Measurements from ENCODE around the gene SPAG16.
A peak's percentile ranks its signal among the peaks of the same experiment; 100 is the strongest.

Gene SPAG16

DNA sequence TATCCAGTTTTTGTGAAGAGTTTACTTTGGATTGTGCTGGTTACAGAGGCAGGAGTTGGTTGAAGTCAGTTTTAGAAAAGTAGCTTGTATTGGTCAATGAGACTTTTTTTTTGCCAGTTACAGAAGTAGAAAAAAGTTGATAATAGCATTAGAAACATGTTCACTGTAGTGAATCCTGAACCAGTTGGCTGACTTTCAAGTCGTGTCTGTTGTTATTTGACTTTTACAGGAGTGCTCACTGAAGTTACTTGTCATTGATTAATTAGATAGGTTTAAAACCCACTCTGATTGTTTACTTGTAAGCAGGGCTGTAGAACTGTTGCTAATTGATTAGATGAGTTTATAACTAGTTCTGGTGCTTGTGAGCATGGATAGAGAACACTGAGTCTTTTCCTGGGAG lies 814.5 kb downstream of the SPAG16 start:
- Histone ChIP-seq H3K27me3 (ENCODE audit: insufficient read depth, insufficient read length) (no peaks in the 10 kb centered on the region), H3K9ac (ENCODE audit: insufficient read length, low read depth) (no peak overlapping the region), H3K36me3 (ENCODE audit: insufficient read depth, insufficient read length, low read length) (no peaks in the 10 kb centered on the region), H3K9me3 (ENCODE audit: insufficient read depth, low read length) (no peaks in the 10 kb centered on the region), H3K4me3 (ENCODE audit: insufficient read length, low read depth) (no peak overlapping the region), H3K4me1 (ENCODE audit: insufficient read depth, insufficient read length) (no peaks in the 10 kb centered on the region)
- TF ChIP-seq ZNF274 (IDR thresholded peaks at IDR 0.05; ENCODE audit: low read depth, low read length) (no peak), SUZ12 (IDR thresholded peaks at IDR 0.05; ENCODE audit: extremely low read depth, insufficient read depth, insufficient read length) (no peak), YY1 (IDR thresholded peaks at IDR 0.05; ENCODE audit: insufficient read depth, insufficient read length) (no peak)
- no peak for DNase-seq (ENCODE audit: low read depth, low spot score)

DNA sequence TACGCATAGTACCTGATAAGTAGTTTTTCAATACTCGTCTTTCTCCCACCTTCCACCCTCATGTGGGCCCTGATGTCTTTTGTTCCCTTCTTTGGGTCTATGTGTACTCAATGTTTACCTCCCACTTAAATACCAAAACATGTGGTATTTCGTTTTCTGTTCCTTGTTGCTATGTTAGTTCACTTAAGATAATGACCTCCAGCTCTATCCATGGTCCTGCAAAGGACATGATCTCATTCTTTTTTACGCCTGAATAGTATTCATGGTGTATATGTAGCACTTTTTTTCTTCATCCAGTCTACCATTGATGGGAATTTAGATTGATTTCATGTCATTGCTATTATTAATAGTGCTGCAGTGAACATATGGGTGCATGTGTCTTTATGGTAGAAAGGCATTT lies 816.2 kb downstream of the SPAG16 start:
- DNase-seq (ENCODE audit: low read depth, low spot score): no peak
- H3K4me3 ChIP-seq (ENCODE audit: insufficient read length, low read depth): no peak overlapping the region
- TF ChIP-seq ZNF274 (IDR thresholded peaks at IDR 0.05; ENCODE audit: low read depth, low read length): no peak
- TF ChIP-seq YY1 (IDR thresholded peaks at IDR 0.05; ENCODE audit: insufficient read depth, insufficient read length): no peak
- TF ChIP-seq SUZ12 (IDR thresholded peaks at IDR 0.05; ENCODE audit: extremely low read depth, insufficient read depth, insufficient read length): no peak
- no peaks in the 10 kb centered on the region for H3K27me3 ChIP-seq (ENCODE audit: insufficient read depth, insufficient read length)
- no peaks in the 10 kb centered on the region for H3K4me1 ChIP-seq (ENCODE audit: insufficient read depth, insufficient read length)
- H3K36me3 ChIP-seq (ENCODE audit: insufficient read depth, insufficient read length, low read length): no peaks in the 10 kb centered on the region
- no peaks in the 10 kb centered on the region for H3K9me3 ChIP-seq (ENCODE audit: insufficient read depth, low read length)
- no peak overlapping the region for H3K9ac ChIP-seq (ENCODE audit: insufficient read length, low read depth)

DNA sequence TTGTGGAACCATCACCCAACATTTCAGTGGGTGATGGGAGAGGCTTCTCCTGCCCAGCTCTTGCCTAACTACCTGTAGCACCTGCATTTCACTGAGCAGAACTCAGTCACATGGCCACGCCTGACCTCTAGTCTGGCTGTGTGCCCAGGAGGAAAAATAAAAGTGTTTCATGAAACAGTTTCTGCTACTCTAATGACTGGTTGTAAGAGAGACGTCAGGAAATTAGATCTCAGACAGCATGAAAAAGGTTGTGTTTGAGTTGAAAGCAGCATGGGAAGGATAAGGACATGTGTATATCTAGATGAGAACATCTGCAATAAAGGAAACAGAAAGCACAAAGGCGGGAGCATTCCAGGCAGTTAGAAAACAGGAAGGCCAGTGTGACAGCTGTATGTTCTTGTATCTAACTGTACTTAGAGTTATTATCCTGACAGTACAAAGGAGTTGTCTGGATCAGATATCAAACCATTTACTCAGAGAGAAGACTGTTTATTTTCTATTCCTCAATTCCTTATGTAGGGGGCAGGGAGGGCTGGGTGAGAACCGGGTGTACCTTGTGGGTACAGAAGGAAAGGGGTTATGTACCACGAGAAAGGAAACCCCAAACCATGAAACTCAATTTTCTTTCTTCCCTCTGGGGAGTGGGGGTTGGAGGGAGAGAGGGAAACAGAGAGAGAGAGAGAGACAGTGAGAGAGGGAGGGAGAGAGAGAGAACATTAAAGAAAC lies 819.2 kb downstream of the SPAG16 start:
- no peak for DNase-seq (ENCODE audit: low read depth, low spot score)
- Histone ChIP-seq H3K36me3 (ENCODE audit: insufficient read depth, insufficient read length, low read length) (no peaks in the 10 kb centered on the region), H3K27me3 (ENCODE audit: insufficient read depth, insufficient read length) (no peaks in the 10 kb centered on the region), H3K9ac (ENCODE audit: insufficient read length, low read depth) (no peak overlapping the region), H3K4me1 (ENCODE audit: insufficient read depth, insufficient read length) (no peaks in the 10 kb centered on the region), H3K4me3 (ENCODE audit: insufficient read length, low read depth) (no peak overlapping the region), H3K9me3 (ENCODE audit: insufficient read depth, low read length) (no peaks in the 10 kb centered on the region)
- no peak for TF ChIP-seq YY1 (IDR thresholded peaks at IDR 0.05; ENCODE audit: insufficient read depth, insufficient read length)
- no peak for TF ChIP-seq ZNF274 (IDR thresholded peaks at IDR 0.05; ENCODE audit: low read depth, low read length)
- TF ChIP-seq SUZ12 (IDR thresholded peaks at IDR 0.05; ENCODE audit: extremely low read depth, insufficient read depth, insufficient read length): no peak

DNA sequence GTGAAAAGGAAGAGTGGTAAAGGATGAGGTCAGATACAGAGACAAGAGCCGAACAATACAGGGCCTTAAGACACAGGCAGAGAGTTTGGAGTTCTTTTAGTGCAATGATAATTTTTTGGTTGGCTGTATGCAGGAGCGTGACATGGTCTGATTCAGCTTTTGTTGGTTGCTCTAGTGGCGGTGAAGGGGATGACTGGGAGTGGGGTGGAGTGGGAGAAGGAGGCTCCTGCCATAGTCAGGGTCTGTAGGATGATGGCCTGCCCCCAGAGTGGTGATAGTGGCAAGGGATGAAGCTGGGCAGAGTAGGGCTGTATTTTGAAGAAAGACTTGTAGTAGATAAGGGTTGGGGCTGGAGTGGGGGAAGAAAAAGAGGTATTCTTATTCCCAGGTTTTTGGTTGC lies 820.0 kb downstream of the SPAG16 start:
- no peaks in the 10 kb centered on the region for H3K36me3 ChIP-seq (ENCODE audit: insufficient read depth, insufficient read length, low read length)
- no peaks in the 10 kb centered on the region for H3K4me1 ChIP-seq (ENCODE audit: insufficient read depth, insufficient read length)
- no peak overlapping the region for H3K9ac ChIP-seq (ENCODE audit: insufficient read length, low read depth)
- no peak overlapping the region for H3K4me3 ChIP-seq (ENCODE audit: insufficient read length, low read depth)
- no peaks in the 10 kb centered on the region for H3K27me3 ChIP-seq (ENCODE audit: insufficient read depth, insufficient read length)
- H3K9me3 ChIP-seq (ENCODE audit: insufficient read depth, low read length): peaks cover 7% of the 10 kb centered on the region; the same call in 1 of the 2 replicates
- TF ChIP-seq YY1 (IDR thresholded peaks at IDR 0.05; ENCODE audit: insufficient read depth, insufficient read length) (no peak), SUZ12 (IDR thresholded peaks at IDR 0.05; ENCODE audit: extremely low read depth, insufficient read depth, insufficient read length) (no peak), ZNF274 (IDR thresholded peaks at IDR 0.05; ENCODE audit: low read depth, low read length) (no peak)
- no peak for DNase-seq (ENCODE audit: low read depth, low spot score)

DNA sequence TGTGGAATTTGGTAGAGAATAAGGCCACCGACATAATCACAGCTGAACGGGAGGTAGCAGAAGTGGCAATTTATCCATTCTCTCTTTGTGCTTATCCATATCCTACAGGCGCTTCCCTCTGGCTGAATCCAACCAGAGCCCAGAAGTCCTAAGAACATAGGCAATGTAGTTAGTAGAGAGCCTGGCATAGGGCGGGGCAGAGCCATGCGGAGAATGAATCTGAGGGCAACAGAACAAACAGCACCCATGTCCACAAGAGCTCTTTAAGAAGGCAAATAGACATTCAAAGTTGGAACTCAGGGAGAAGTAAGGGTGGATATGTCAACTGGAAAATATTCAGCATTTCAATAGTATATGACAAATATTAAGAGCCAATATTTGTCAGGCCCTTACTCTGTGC lies 820.7 kb downstream of the SPAG16 start:
- Histone ChIP-seq H3K36me3 (ENCODE audit: insufficient read depth, insufficient read length, low read length) (no peaks in the 10 kb centered on the region), H3K4me3 (ENCODE audit: insufficient read length, low read depth) (no peak overlapping the region), H3K9ac (ENCODE audit: insufficient read length, low read depth) (no peak overlapping the region), H3K4me1 (ENCODE audit: insufficient read depth, insufficient read length) (no peaks in the 10 kb centered on the region), H3K27me3 (ENCODE audit: insufficient read depth, insufficient read length) (no peaks in the 10 kb centered on the region), H3K9me3 (ENCODE audit: insufficient read depth, low read length) (peaks cover 13% of the 10 kb centered on the region)
- TF ChIP-seq YY1 (IDR thresholded peaks at IDR 0.05; ENCODE audit: insufficient read depth, insufficient read length): no peak
- TF ChIP-seq ZNF274 (IDR thresholded peaks at IDR 0.05; ENCODE audit: low read depth, low read length): no peak
- DNase-seq (ENCODE audit: low read depth, low spot score): no peak

DNA sequence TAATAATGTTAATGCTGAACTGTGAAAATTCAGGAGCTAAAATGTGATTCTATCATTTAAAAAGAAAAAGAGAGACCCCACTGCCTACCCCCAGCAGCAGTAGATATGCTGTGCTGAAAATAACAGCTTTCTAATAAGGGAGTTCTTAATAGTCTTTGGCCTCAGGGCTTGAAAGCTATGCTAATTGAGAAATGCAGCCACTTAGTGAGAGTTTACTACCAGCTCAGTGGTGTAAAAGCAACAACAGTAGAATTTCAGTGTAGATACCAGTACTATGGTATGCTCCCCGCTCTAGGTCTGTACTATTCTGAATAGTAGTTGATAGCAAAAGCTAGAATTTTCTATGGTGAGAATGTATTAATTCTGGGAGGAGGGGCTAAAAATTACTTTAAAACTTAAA lies 823.5 kb downstream of the SPAG16 start:
- H3K9me3 ChIP-seq (ENCODE audit: insufficient read depth, low read length): peaks cover 13% of the 10 kb centered on the region
- peak; percentile 16 for DNase-seq (ENCODE audit: low read depth, low spot score)
- no peaks in the 10 kb centered on the region for H3K4me1 ChIP-seq (ENCODE audit: insufficient read depth, insufficient read length)
- no peaks in the 10 kb centered on the region for H3K36me3 ChIP-seq (ENCODE audit: insufficient read depth, insufficient read length, low read length)
- H3K4me3 ChIP-seq (ENCODE audit: insufficient read length, low read depth): no peak overlapping the region
- no peaks in the 10 kb centered on the region for H3K27me3 ChIP-seq (ENCODE audit: insufficient read depth, insufficient read length)
- H3K9ac ChIP-seq (ENCODE audit: insufficient read length, low read depth): no peak overlapping the region
- TF ChIP-seq YY1 (IDR thresholded peaks at IDR 0.05; ENCODE audit: insufficient read depth, insufficient read length) (no peak), SUZ12 (IDR thresholded peaks at IDR 0.05; ENCODE audit: extremely low read depth, insufficient read depth, insufficient read length) (no peak), ZNF274 (IDR thresholded peaks at IDR 0.05; ENCODE audit: low read depth, low read length) (no peak)

DNA sequence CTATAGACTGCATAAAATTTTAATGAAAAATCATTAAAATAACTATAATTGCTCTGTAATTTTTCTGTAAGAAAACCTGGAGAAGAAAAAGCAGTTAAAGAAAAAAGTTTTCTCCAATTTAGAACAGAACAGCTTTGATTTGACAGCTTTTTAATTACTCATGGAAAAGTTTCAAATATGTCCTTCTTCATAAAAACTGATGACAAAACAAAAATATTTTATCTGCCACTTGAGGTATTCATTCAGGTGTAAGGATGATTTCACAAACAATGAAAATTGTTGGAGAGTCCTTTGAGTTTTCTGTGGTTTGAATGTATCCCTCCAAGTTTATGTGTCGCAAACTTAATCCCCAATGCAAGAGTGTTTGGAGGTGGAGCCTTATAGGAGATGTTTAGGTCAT lies 824.3 kb downstream of the SPAG16 start:
- no peaks in the 10 kb centered on the region for H3K36me3 ChIP-seq (ENCODE audit: insufficient read depth, insufficient read length, low read length)
- H3K27me3 ChIP-seq (ENCODE audit: insufficient read depth, insufficient read length): no peaks in the 10 kb centered on the region
- TF ChIP-seq SUZ12 (IDR thresholded peaks at IDR 0.05; ENCODE audit: extremely low read depth, insufficient read depth, insufficient read length): no peak
- no peak for TF ChIP-seq YY1 (IDR thresholded peaks at IDR 0.05; ENCODE audit: insufficient read depth, insufficient read length)
- no peak for TF ChIP-seq ZNF274 (IDR thresholded peaks at IDR 0.05; ENCODE audit: low read depth, low read length)
- peaks cover 13% of the 10 kb centered on the region for H3K9me3 ChIP-seq (ENCODE audit: insufficient read depth, low read length)
- no peak overlapping the region for H3K4me3 ChIP-seq (ENCODE audit: insufficient read length, low read depth)
- no peak for DNase-seq (ENCODE audit: low read depth, low spot score)
- no peak overlapping the region for H3K9ac ChIP-seq (ENCODE audit: insufficient read length, low read depth)
- no peaks in the 10 kb centered on the region for H3K4me1 ChIP-seq (ENCODE audit: insufficient read depth, insufficient read length)

Data from NT2/D1 (cell line).